HG03571 (cell line): ENCODE data around the gene SUDS3.
"Not testable (repeated sequence)": the region's sequence is repeated elsewhere in the genome, so short reads cannot be mapped to it uniquely, and the experiment has no call there.

Source experiments
- ATAC-seq: cut with Tn5 transposase; IDR thresholded peaks from one replicate; pipeline ENCODE4 v1.9.1; 2021; ENCODE audit not compliant: unreplicated experiment

Gene SUDS3

GRCh38 chr12:118376089-118377020 lies at the start of gene SUDS3:
SUDS3 (plus strand) TSS chr12:118376555; CDS start chr12:118376692, 137 bp downstream.
- peak; percentile 17 for ATAC-seq

- no peak for ATAC-seq
Observed at GRCh38 chr12:118326991-118327390, 49.4 kb upstream of the SUDS3 start.

- ATAC-seq: no peak
Observed at GRCh38 chr12:118327391-118327790, 49.0 kb upstream of the SUDS3 start.

GRCh38 chr12:118328486-118329330 lies 47.6 kb upstream of the SUDS3 start:
- ATAC-seq: no peak

- ATAC-seq: peak; percentile 75
Observed at GRCh38 chr12:118330421-118331018, 45.8 kb upstream of the SUDS3 start.

GRCh38 chr12:118332511-118332910 lies 43.8 kb upstream of the SUDS3 start:
- no peak for ATAC-seq

GRCh38 chr12:118334241-118334640 lies 42.1 kb upstream of the SUDS3 start:
- ATAC-seq: no peak

GRCh38 chr12:118334939-118335567 lies 41.3 kb upstream of the SUDS3 start:
- ATAC-seq: no peak

GRCh38 chr12:118336123-118336522 lies 40.2 kb upstream of the SUDS3 start:
- no peak for ATAC-seq

- no peak for ATAC-seq
Observed at GRCh38 chr12:118337194-118337838, 39.0 kb upstream of the SUDS3 start.

- no peak for ATAC-seq
Observed at GRCh38 chr12:118342090-118342489, 34.3 kb upstream of the SUDS3 start.

- ATAC-seq: no peak
Observed at GRCh38 chr12:118344829-118345228, 31.5 kb upstream of the SUDS3 start.

- no peak for ATAC-seq
Observed at GRCh38 chr12:118345355-118345754, 31.0 kb upstream of the SUDS3 start.

- ATAC-seq: peak; percentile 78
Observed at GRCh38 chr12:118346895-118347294, 29.5 kb upstream of the SUDS3 start.

- ATAC-seq: no peak
Observed at GRCh38 chr12:118347916-118348315, 28.4 kb upstream of the SUDS3 start.

GRCh38 chr12:118350908-118351559 lies 25.3 kb upstream of the SUDS3 start:
- ATAC-seq: no peak

- no peak for ATAC-seq
Observed at GRCh38 chr12:118353721-118354120, 22.6 kb upstream of the SUDS3 start.

GRCh38 chr12:118354503-118354902 lies 21.9 kb upstream of the SUDS3 start:
- ATAC-seq: not testable (repeated sequence)

- no peak for ATAC-seq
Observed at GRCh38 chr12:118354903-118355302, 21.5 kb upstream of the SUDS3 start.

- no peak for ATAC-seq
Observed at GRCh38 chr12:118355843-118356242, 20.5 kb upstream of the SUDS3 start.
